Immature natural killer cell (primary cell): ENCODE measurements around the gene INPP5K. TPM values are rescaled to one million over a fixed set of nuclear protein-coding genes. Genes with fewer than 3 reads are reported as not detected.
"Not testable (repeated sequence)": the region's sequence is repeated elsewhere in the genome, so short reads cannot be mapped to it uniquely, and the experiment has no call there.

ENCODE experiments used
- DNase-seq, 3 donors: peaks; one replicate each; pipeline ENCODE4 v3.0.0; 2022; ENCODE audit warnings: mixed read lengths in 1 of 3
- H3K27ac Mint-ChIP-seq, 6 donors: one replicate each; pipeline ENCODE4 v1.8.0; 2020; ENCODE audit warnings: mixed read lengths in 6 of 6, mild to moderate bottlenecking in 5 of 6, inconsistent platforms in 4 of 6, moderate library complexity in 3 of 6
- H3K27me3 Mint-ChIP-seq, 3 donors: one replicate each; pipeline ENCODE4 v1.8.0; 2020 to 2021; ENCODE audit warnings: low read depth in 3 of 3, mild to moderate bottlenecking in 3 of 3, mixed read lengths in 3 of 3, moderate library complexity in 3 of 3, inconsistent platforms in 1 of 3
- H3K36me3 Mint-ChIP-seq, 3 donors: one replicate each; pipeline ENCODE4 v1.8.0; 2020; ENCODE audit warnings: mixed read lengths in 3 of 3, inconsistent platforms in 2 of 3, mild to moderate bottlenecking in 2 of 3
- H3K4me1 Mint-ChIP-seq, 2 donors: one replicate each; pipeline ENCODE4 v1.8.0; 2020; ENCODE audit warnings: inconsistent platforms in 2 of 2, mild to moderate bottlenecking in 2 of 2, mixed read lengths in 2 of 2, moderate library complexity in 1 of 2
- H3K4me3 Mint-ChIP-seq, 5 donors: one replicate each; pipeline ENCODE4 v1.8.0; 2020; ENCODE audit warnings: mild to moderate bottlenecking in 5 of 5, mixed read lengths in 5 of 5, inconsistent platforms in 3 of 5, moderate library complexity in 3 of 5
- H3K9me3 Mint-ChIP-seq, 6 donors: one replicate each; pipeline ENCODE4 v1.8.0; 2020; ENCODE audit warnings: mild to moderate bottlenecking in 6 of 6, mixed read lengths in 6 of 6, inconsistent platforms in 4 of 6, moderate library complexity in 3 of 6
- polyA plus RNA-seq, 3 donors: library from polyadenylated mRNA; unstranded; fragments of 300-500 nt; fragmentation: Illumina TruSeq; gene quantifications; one replicate each; pipeline ENCODE4 v1.2.3, GENCODE V29; 2021

Gene INPP5K
- polyA plus RNA-seq, 3 donors from 2014 or later: 113 to 161 (median 120) TPM

GRCh38 chr17:1533661-1534325 is 17.4 kb upstream of the INPP5K start:
- Mint-ChIP-seq H3K27me3 (peaks cover 0 to 2% (median 0%) of the 10 kb centered on the region in 3 donors), H3K4me3 (no peak overlapping the region), H3K36me3 (peaks cover 24 to 34% (median 25%) of the 10 kb centered on the region in 3 donors), H3K4me1 (no peaks in the 10 kb centered on the region), H3K9me3 (no peaks in the 10 kb centered on the region), H3K27ac (peak overlapping the region in 2 of 6 donors; percentile 54 to 79)
- DNase-seq: no peak

GRCh38 chr17:1532836-1533602 is 16.6 kb upstream of the INPP5K start:
- Mint-ChIP-seq H3K9me3 (no peaks in the 10 kb centered on the region), H3K36me3 (peaks cover 22 to 31% (median 23%) of the 10 kb centered on the region in 3 donors), H3K27ac (peak overlapping the region in 1 of 6 donors; percentile 12), H3K27me3 (peaks cover 0 to 2% (median 0%) of the 10 kb centered on the region in 3 donors), H3K4me3 (no peak overlapping the region), H3K4me1 (no peaks in the 10 kb centered on the region)
- DNase-seq: no peak

GRCh38 chr17:1529863-1530262 is 13.5 kb upstream of the INPP5K start:
- peaks cover 2 to 5% of the 10 kb centered on the region in 2 donors for H3K4me1 Mint-ChIP-seq
- peaks cover 18 to 32% (median 27%) of the 10 kb centered on the region in 3 donors for H3K36me3 Mint-ChIP-seq
- no peaks in the 10 kb centered on the region for H3K9me3 Mint-ChIP-seq
- H3K27me3 Mint-ChIP-seq: peaks cover 0 to 2% (median 0%) of the 10 kb centered on the region in 3 donors
- no peak for DNase-seq
- no peak overlapping the region for H3K27ac Mint-ChIP-seq
- H3K4me3 Mint-ChIP-seq: no peak overlapping the region

DNA sequence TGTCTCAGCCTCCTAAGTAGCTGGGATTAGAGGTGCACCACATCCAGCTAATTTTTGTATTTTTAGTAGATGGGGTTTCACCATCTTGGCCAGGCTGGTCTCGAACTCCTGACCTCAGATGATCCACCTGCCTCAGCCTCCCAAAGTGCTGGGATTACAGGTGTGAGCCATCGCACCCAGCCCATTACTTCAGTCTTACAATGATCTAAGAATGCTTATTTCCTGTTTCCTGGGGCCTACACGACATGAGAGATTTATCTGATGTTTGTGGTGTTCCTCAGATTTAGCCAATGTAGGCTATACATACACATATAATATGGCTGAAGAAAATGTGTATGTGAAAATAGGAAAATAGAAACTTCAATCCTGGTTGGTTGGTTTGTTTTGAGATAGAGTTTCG is 10.5 kb upstream of the INPP5K start:
- peaks cover 10 to 30% (median 24%) of the 10 kb centered on the region in 3 donors for H3K36me3 Mint-ChIP-seq
- not testable (repeated sequence) for H3K4me3 Mint-ChIP-seq, H3K27me3 Mint-ChIP-seq, H3K9me3 Mint-ChIP-seq, DNase-seq, H3K4me1 Mint-ChIP-seq, H3K27ac Mint-ChIP-seq

- Mint-ChIP-seq H3K9me3 (no peaks in the 10 kb centered on the region), H3K36me3 (peaks cover 5 to 27% (median 19%) of the 10 kb centered on the region in 3 donors), H3K4me3 (no peak overlapping the region), H3K27ac (no peak overlapping the region), H3K4me1 (peaks cover 5 to 8% of the 10 kb centered on the region in 2 donors), H3K27me3 (peaks cover 0 to under 1% (median 0%) of the 10 kb centered on the region in 3 donors)
- no peak for DNase-seq
Observed at GRCh38 chr17:1522626-1523025, 6.2 kb upstream of the INPP5K start.

DNA sequence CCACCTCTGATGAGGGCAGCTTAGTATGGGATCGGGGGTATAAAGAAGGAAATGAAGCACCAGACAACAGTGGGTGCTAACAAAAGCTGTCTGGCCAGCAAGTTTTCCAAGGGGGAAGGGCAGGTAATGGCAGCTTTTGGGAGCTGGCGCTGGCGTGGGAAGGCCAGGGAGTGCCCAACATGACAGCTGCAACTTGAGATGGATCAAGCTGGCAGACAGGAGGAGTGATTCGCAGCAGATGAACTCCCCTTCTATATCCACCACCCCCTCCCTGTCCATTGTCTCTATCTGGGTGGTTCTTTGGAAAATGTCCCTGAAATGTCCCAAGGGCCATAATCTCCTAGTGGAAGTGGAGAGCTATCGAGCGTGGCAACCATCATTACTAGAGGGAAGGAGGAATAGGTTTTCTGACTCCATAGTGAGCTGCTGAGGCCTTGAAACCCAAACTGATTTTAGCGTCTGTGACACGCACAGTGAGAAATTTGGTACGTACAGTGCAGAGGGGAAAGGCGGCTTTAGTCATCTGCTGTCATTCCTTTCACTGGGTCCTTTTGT is 4.8 kb upstream of the INPP5K start:
- H3K4me3 Mint-ChIP-seq: no peak overlapping the region
- peaks cover 5 to 9% of the 10 kb centered on the region in 2 donors for H3K4me1 Mint-ChIP-seq
- H3K9me3 Mint-ChIP-seq: no peaks in the 10 kb centered on the region
- no peak overlapping the region for H3K27ac Mint-ChIP-seq
- peaks cover 5 to 21% (median 15%) of the 10 kb centered on the region in 3 donors for H3K36me3 Mint-ChIP-seq
- no peak for DNase-seq
- peaks cover 0 to 5% (median 0%) of the 10 kb centered on the region in 3 donors for H3K27me3 Mint-ChIP-seq

DNA sequence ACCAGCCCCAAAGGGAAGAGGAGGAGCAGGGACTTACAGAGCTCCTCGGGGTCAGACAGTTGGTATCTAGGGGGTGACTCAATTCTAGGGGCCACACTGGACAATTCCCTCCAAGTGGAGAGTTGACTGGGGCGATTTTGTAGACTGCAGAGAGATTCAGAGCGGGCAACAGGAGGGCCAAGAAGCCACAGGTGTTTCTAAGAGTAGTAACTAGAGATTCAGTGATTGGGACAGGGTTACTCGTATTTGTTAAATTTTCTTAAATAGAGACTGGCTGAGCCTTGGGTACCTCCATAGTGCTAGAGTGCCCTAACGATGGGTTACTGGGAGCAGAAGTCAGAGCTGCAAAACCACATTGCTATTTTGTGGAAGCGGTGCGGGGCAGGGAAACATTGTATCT is 3.3 kb upstream of the INPP5K start:
- peaks cover 0 to 16% (median 9%) of the 10 kb centered on the region in 3 donors for H3K36me3 Mint-ChIP-seq
- H3K4me1 Mint-ChIP-seq: peaks cover 16 to 18% of the 10 kb centered on the region in 2 donors
- peaks cover 0 to 9% (median 0%) of the 10 kb centered on the region in 3 donors for H3K27me3 Mint-ChIP-seq
- no peak for DNase-seq
- peak overlapping the region in 2 of 6 donors; percentile 55 to 73 for H3K27ac Mint-ChIP-seq
- H3K4me3 Mint-ChIP-seq: no peak overlapping the region
- no peaks in the 10 kb centered on the region for H3K9me3 Mint-ChIP-seq

GRCh38 chr17:1518410-1518809 is 2.0 kb upstream of the INPP5K start:
- Mint-ChIP-seq H3K27me3 (peaks cover 0 to 9% (median 0%) of the 10 kb centered on the region in 3 donors), H3K4me3 (peak overlapping the region in 4 of 5 donors; percentile 52 to 76 (median 64)), H3K27ac (peak overlapping the region in 5 of 6 donors; percentile 17 to 74 (median 46)), H3K36me3 (peaks cover 0 to 20% (median 13%) of the 10 kb centered on the region in 3 donors), H3K4me1 (peaks cover 23 to 29% of the 10 kb centered on the region in 2 donors), H3K9me3 (no peaks in the 10 kb centered on the region)
- no peak for DNase-seq

DNA sequence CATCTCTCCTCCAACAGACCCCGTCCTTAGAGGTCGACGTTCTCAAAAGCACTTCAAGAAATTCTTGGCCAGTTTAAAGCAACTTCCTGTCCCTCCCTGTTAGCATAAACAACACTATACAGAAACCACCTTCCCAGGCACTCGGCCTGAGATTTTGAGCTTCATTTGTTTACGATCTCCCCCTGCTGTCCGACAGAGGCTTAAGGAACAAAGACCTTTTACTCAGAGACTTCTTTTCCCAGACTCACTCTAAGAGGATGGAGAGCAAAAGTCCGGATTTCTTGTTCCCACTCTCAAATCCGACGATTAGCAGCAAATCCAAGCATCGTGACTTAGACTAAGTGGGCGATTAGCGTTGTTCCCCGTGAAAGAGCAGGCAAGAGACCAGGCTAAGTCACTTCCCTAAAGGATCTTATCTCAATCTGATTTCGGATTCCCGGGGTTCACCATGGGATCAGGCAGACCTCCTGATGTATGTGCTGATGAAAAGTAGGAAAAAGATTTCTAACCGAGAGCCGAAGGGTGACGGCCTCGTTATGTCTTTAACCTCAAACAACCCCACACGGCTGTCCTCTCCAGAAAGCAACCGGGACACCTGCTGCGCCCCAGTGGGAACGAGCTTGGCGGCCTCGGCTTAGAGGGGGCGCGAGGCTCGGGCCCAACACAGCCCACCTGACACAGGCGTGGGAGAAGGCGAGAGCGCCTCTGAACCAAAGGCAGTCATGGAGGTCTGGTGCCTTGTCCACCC is 598 bp downstream of the INPP5K start:
- peaks cover 26 to 29% of the 10 kb centered on the region in 2 donors for H3K4me1 Mint-ChIP-seq
- peak overlapping the region; percentile 94 to 96 (median 96) for H3K27ac Mint-ChIP-seq
- peaks cover 0 to 21% (median 9%) of the 10 kb centered on the region in 3 donors for H3K36me3 Mint-ChIP-seq
- peak; percentile 63 to 69 (median 66) for DNase-seq
- H3K4me3 Mint-ChIP-seq: peak overlapping the region; percentile 91 to 97 (median 93)
- peaks cover 0 to 9% (median 0%) of the 10 kb centered on the region in 3 donors for H3K27me3 Mint-ChIP-seq
- H3K9me3 Mint-ChIP-seq: no peaks in the 10 kb centered on the region

DNA sequence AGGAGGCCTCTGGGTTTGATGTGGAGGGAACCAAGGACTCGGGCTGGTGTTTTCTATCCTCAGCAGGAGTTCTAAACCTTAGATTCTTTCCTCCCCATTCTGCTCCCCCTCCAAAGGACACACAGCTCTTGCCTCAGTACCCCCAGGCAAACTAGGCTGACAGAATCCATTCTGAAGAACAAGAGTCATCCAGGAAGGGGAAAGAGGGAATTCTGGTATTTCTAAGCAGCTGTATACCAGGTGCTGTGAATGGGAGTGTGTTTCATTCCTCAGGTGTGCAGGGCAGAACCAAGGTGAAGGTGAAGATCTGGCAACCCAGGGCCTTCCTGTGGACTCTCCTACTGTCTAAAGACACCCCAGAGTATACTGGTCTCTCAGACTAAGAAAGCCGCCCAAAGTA is 4.1 kb downstream of the INPP5K start:
- Mint-ChIP-seq H3K9me3 (no peaks in the 10 kb centered on the region), H3K27ac (no peak overlapping the region), H3K4me1 (peaks cover 23 to 31% of the 10 kb centered on the region in 2 donors), H3K4me3 (peak overlapping the region in 1 of 5 donors; percentile 7), H3K27me3 (peaks cover 0 to 11% (median 2%) of the 10 kb centered on the region in 3 donors), H3K36me3 (peaks cover 5 to 31% (median 13%) of the 10 kb centered on the region in 3 donors)
- DNase-seq: no peak

DNA sequence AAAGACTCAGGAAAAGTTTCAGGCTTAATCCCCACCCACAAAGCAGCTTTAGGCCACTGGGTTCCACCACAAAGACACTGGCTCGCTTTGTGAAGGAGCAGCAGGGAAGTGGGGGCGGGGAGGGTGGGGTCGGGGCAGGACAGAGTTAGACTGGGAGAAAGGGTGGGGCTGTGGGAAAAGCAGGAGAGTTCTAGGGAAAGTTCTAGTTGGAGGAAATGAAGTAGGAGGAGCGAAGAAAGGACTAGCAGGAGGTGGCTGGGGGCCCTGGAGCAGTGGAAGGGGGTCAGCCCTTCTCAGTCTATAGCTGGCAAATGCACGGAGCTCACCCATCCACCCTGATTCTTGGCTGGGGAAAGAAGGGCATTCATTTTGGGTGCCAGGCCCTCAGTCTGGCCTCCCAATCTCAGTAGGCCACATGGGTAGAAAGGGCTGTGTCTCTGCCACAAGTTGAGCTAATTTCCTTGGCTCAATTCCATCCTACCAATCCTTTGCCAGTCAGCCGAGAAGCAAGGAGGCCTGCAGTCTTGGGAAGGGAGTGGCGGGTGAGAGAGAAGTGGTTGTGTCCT is 4.6 kb downstream of the INPP5K start:
- H3K4me3 Mint-ChIP-seq: no peak overlapping the region

DNA sequence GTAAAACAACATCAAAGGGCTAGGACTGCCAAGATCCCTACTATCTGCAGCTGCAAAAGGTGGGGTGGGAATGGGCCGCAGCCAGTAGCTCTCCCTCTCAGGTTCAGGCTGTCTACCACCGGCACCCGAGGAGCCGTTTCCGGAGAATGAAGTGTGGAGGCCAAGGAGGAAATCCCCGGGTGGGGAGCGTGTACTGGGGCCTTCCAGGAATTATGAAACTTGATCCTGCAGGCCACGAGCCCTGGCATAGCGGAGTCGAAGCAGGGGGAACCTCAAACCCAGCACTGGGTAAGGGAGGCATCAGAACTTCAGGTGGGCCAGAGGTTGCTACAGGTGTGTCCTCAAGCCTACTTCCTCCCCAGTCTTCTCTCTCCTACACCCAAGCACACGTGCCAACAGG is 5.1 kb downstream of the INPP5K start:
- no peak overlapping the region for H3K4me3 Mint-ChIP-seq
- H3K9me3 Mint-ChIP-seq: no peaks in the 10 kb centered on the region
- DNase-seq: no peak
- H3K27ac Mint-ChIP-seq: no peak overlapping the region
- H3K4me1 Mint-ChIP-seq: peaks cover 23 to 31% of the 10 kb centered on the region in 2 donors
- peaks cover 9 to 41% (median 13%) of the 10 kb centered on the region in 3 donors for H3K36me3 Mint-ChIP-seq
- H3K27me3 Mint-ChIP-seq: peaks cover 0 to 10% (median 4%) of the 10 kb centered on the region in 3 donors

More for the DNA sequence above, 4.6 kb downstream of the INPP5K start:
- peaks cover 9 to 35% (median 13%) of the 10 kb centered on the region in 3 donors for H3K36me3 Mint-ChIP-seq
- H3K27me3 Mint-ChIP-seq: peaks cover 0 to 11% (median 2%) of the 10 kb centered on the region in 3 donors
- no peak overlapping the region for H3K27ac Mint-ChIP-seq
- peaks cover 23 to 31% of the 10 kb centered on the region in 2 donors for H3K4me1 Mint-ChIP-seq
- no peak for DNase-seq
- H3K9me3 Mint-ChIP-seq: no peaks in the 10 kb centered on the region
